ENCODE measurements around the gene FOXK2. TPM values are rescaled to one million over a fixed set of nuclear protein-coding genes. Genes with fewer than 3 reads are reported as not detected.

Gene FOXK2
- total RNA-seq, 1 experiment from 2014 or later: 72.0 TPM

DNA sequence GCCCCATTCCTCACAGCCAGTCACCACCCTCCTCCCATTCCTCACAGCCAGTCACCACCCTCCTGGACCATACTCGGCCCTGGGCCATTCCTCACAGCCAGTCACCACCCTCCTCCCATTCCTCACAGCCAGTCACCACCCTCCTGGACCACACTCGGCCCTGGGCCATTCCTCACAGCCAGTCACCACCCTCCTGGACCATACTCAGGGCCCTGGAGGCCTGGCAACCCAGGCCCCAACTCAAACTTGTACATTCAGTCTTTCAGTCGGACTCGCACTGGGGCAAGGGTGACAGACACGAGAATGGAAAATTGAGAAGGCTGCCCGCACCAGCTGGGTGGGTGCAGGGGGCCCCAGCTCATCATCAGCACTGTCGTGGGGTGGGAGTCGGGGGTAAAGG, 30.4 kb upstream of the FOXK2 start:
- Histone ChIP-seq H3K27ac (ENCODE audit: insufficient read length, low read depth, low read length) (no peak overlapping the region), H3K56ac (ENCODE audit: insufficient read length, low read depth, low read length) (no peak overlapping the region), H4K20me1 (ENCODE audit: control insufficient read depth, insufficient read depth, insufficient read length) (peaks cover 3% of the 10 kb centered on the region), H3K9me3 (ENCODE audit: control insufficient read depth, low read depth, low read length) (no peaks in the 10 kb centered on the region), H2AFZ (ENCODE audit: low read length) (no peak overlapping the region), H4K5ac (ENCODE audit: insufficient read length, low read depth, low read length) (no peak overlapping the region), H3K9ac (ENCODE audit: extremely low read depth, insufficient read length, low read length) (no peak overlapping the region), H2BK15ac (ENCODE audit: low read depth, low read length) (no peak overlapping the region), H3K79me1 (ENCODE audit: insufficient read depth, low read depth, low read length, poor library complexity, severe bottlenecking) (no peaks in the 10 kb centered on the region), H2BK120ac (ENCODE audit: low read depth, low read length, poor library complexity, severe bottlenecking) (no peak overlapping the region), H3T11ph (ENCODE audit: low read length) (no peak overlapping the region), H2BK20ac (ENCODE audit: low read depth, low read length, poor library complexity, severe bottlenecking) (no peak overlapping the region), H3K4me2 (ENCODE audit: insufficient read depth, insufficient read length, low read length) (no peak overlapping the region), H2BK5ac (ENCODE audit: insufficient read length, low read length) (no peak overlapping the region), H3K79me2 (ENCODE audit: insufficient read depth, low read length) (no peaks in the 10 kb centered on the region), H4K91ac (ENCODE audit: insufficient read length, low read depth, low read length) (no peak overlapping the region), H3K23me2 (ENCODE audit: insufficient read length, low read depth, low read length, poor library complexity, severe bottlenecking) (no peaks in the 10 kb centered on the region), H3K23ac (ENCODE audit: insufficient read length, low read depth, low read length) (no peak overlapping the region), H3K4ac (ENCODE audit: low read depth, low read length) (no peak overlapping the region), H2AK5ac (ENCODE audit: insufficient read length, low read length) (no peak overlapping the region), H3K14ac (ENCODE audit: insufficient read depth, low read length) (no peak overlapping the region; the same call in 1 of the 2 replicates), H3K18ac (ENCODE audit: insufficient read length, low read depth, low read length) (no peak overlapping the region), H3K27me3 (ENCODE audit: insufficient read depth, low read length) (no peaks in the 10 kb centered on the region), H3K4me1 (ENCODE audit: insufficient read depth, low read length) (no peaks in the 10 kb centered on the region), H4K8ac (replicated peaks; ENCODE audit: insufficient read length, low read depth, low read length) (no peak overlapping the region), H2BK12ac (ENCODE audit: insufficient read length, low read depth, low read length) (no peak overlapping the region)
- H3K27me3 Mint-ChIP-seq (ENCODE audit: low read depth): peaks cover under 1% of the 10 kb centered on the region
- no peak for DNase-seq
- H3K36me3 Mint-ChIP-seq (ENCODE audit: insufficient read depth in 1 of 3, low read depth in 3 of 3): peaks cover 20 to 52% (median 45%) of the 10 kb centered on the region in 3 experiments
- H3K4me3 Mint-ChIP-seq: no peak overlapping the region
- peak overlapping the region in 1 of 3 experiments; percentile 3; a peak in 1 of 7 replicates for H3K27ac Mint-ChIP-seq
- WGBS (ENCODE audit: extremely low coverage, insufficient read length, low lambda C conversion rate): no CpG with 5 or more reads among the region's 8 CpGs
- no peaks in the 10 kb centered on the region; a peak in 1 of 5 replicates for H3K9me3 Mint-ChIP-seq
- no peak for TF ChIP-seq CTCF (conservative IDR thresholded peaks at IDR 0.05)
- peaks cover 3 to 5% of the 10 kb centered on the region in 2 experiments for H3K4me1 Mint-ChIP-seq

All from H9 (cell line).